Chondrocyte (in vitro differentiated cells): ENCODE data around the gene TMEM192. TPM values are rescaled to one million over a fixed set of nuclear protein-coding genes. Genes with fewer than 3 reads are reported as not detected.

ENCODE experiments used
- DNase-seq: peaks from one replicate; pipeline ENCODE4 v3.0.0; 2021; ENCODE audit warnings: mixed read lengths, low spot score
- H3K27ac Mint-ChIP-seq: one replicate; pipeline ENCODE4 v1.8.0; 2021; ENCODE audit warnings: mild to moderate bottlenecking, moderate library complexity, mixed read lengths; ENCODE audit not compliant: unreplicated experiment
- H3K27me3 Mint-ChIP-seq: 2 replicates; pipeline ENCODE4 v1.8.0; 2021; ENCODE audit warnings: low read depth, mixed read lengths
- H3K36me3 Mint-ChIP-seq: 2 replicates; pipeline ENCODE4 v1.8.0; 2021; ENCODE audit warnings: low read depth, mixed read lengths
- H3K4me1 Mint-ChIP-seq: 2 replicates; pipeline ENCODE4 v1.8.0; 2021; ENCODE audit warnings: low read depth, mild to moderate bottlenecking, mixed read lengths
- H3K4me3 Mint-ChIP-seq: one replicate; pipeline ENCODE4 v1.8.0; 2021; ENCODE audit warnings: mild to moderate bottlenecking, moderate library complexity, mixed read lengths; ENCODE audit not compliant: unreplicated experiment
- H3K9me3 Mint-ChIP-seq: 2 replicates; pipeline ENCODE4 v1.8.0; 2021; ENCODE audit warnings: low read depth, mixed read lengths
- CTCF ChIP-seq: fragments of 200-600 bp; sonication (generic); IDR thresholded peaks from 2 replicates; pipeline ENCODE4 v1.5.0; 2021; ENCODE audit warnings: antibody characterized with exemption, mild to moderate bottlenecking, moderate library complexity
- total RNA-seq: library from RNA; stranded (reverse); gene quantifications from 3 replicates; pipeline ENCODE4 v1.2.1, GENCODE V29; 2021

Gene TMEM192
- total RNA-seq, 1 donor from 2014 or later = 14.0 TPM

DNA sequence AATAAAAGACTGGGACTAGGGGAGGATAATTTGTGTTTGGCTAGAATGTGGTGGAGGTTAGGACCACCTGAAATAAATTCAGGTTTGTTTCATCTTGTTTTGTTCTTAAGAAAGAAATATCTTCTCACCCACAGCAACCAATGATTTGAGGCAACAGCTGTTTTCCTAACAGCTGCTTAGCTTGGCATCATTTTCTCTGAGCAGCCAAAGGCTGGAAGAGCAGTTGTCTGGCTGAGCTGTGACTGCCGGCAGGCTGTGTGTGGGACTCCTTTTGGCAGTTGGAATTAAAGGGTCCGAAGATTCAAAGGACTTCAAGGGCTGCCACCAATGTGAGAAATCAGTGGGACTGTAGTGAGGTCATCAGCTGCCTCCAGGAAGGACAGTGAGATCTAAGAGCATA, 54.0 kb downstream of the TMEM192 start:
- Mint-ChIP-seq H3K27ac (no peak overlapping the region), H3K27me3 (no peaks in the 10 kb centered on the region), H3K4me1 (no peaks in the 10 kb centered on the region), H3K9me3 (no peaks in the 10 kb centered on the region), H3K4me3 (no peak overlapping the region), H3K36me3 (no peaks in the 10 kb centered on the region)
- DNase-seq = no peak
- TF ChIP-seq CTCF = no peak

DNA sequence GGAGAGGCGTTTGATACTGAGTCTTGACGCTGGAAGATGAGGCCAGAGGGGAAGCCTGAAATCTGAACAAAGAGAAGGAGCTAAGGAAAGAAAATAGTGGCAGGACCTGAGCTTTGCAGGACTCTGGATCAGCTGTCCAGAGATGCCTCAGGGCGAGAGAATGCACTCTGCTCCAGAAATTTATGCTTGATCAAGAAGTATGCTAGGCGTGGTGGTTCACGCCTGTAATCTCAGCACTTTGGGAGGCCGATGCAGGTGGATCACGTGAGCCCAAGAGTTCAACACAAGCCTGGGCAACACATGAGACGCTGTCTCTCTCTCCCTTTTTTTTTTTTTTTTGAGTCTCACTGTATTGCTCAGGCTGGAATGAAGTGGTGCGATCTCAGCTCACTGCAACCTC, 57.1 kb downstream of the TMEM192 start:
- no peaks in the 10 kb centered on the region for H3K36me3 Mint-ChIP-seq
- no peak overlapping the region for H3K4me3 Mint-ChIP-seq
- H3K27ac Mint-ChIP-seq = no peak overlapping the region
- H3K9me3 Mint-ChIP-seq = no peaks in the 10 kb centered on the region
- no peak for TF ChIP-seq CTCF
- peaks cover 7% of the 10 kb centered on the region for H3K27me3 Mint-ChIP-seq
- DNase-seq = no peak
- H3K4me1 Mint-ChIP-seq = no peaks in the 10 kb centered on the region

DNA sequence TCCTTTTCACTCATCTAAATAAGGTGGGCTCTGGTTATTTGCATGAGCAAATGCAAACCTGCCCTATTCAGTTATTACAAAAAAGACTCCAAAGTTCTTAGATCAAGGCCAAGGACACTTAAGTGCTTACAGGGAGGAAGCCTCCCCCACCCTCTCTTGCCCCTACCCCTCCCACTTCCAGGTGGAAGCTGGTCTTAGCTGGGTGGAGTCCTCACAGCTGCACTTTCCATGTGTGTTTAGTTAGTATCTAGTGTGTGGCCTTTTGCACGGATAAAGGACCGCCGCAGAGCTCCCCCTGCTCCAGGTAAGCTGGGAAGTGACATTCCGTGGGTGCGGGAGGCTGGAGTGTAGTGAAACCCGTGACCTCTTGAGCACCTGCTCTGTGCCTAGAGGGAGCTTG, 59.0 kb downstream of the TMEM192 start, which contains the start of gene TRIM75:
TSS of gene TRIM75 (plus strand) at position 222 of the 400 bp plus-strand sequence. CDS start 5,282 bp downstream, outside the sequence.
- H3K36me3 Mint-ChIP-seq = no peaks in the 10 kb centered on the region
- no peaks in the 10 kb centered on the region for H3K4me1 Mint-ChIP-seq
- TF ChIP-seq CTCF = no peak
- H3K27ac Mint-ChIP-seq = no peak within 1 kb of the TSS
- no peak for DNase-seq
- H3K27me3 Mint-ChIP-seq = peaks cover 7% of the 10 kb centered on the region
- H3K4me3 Mint-ChIP-seq = no peak within 1 kb of the TSS
- H3K9me3 Mint-ChIP-seq = no peaks in the 10 kb centered on the region

DNA sequence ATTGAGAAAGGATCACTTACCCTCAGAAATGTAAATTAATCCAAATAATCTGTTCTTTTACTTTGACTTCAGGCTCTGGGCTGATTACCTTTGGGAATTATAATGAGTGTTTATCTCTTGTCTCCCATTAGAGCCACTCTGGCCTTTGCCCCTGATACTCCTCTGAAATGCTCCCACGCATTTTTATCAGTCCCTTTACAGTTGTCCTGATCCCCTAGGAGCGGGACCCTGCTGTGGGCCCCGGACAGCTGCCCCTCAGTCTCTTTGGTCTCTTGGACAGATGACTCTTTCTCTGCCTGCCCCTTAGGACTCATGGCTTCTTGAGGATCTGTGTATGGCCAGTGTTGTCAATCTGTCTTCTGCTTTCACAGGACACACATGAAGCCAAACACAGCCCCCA, 60.0 kb downstream of the TMEM192 start:
- H3K36me3 Mint-ChIP-seq = no peaks in the 10 kb centered on the region
- H3K9me3 Mint-ChIP-seq = no peaks in the 10 kb centered on the region
- no peak overlapping the region for H3K27ac Mint-ChIP-seq
- no peaks in the 10 kb centered on the region for H3K4me1 Mint-ChIP-seq
- DNase-seq = no peak
- H3K27me3 Mint-ChIP-seq = peaks cover 7% of the 10 kb centered on the region
- no peak for TF ChIP-seq CTCF
- no peak overlapping the region for H3K4me3 Mint-ChIP-seq

DNA sequence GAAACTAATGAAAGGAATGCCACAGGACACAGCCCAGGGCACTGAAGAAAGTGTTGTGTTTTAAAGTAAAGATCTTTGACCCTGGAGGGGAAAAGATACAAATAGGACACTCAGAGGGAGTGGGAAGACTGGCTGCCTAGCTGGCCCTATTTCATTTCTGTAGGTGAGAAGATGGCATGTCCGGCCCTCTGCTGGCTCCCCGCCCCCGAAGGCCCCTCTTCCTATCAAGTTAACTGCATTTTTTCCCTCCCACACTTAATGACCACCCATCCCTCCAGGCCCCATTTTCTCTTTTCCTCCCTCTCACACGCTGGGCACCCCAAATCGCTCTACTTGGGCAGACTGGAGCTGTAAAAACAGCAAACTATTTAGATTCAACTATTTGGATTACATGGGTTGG, 64.5 kb downstream of the TMEM192 start:
- no peak for TF ChIP-seq CTCF
- DNase-seq = no peak
- Mint-ChIP-seq H3K9me3 (no peaks in the 10 kb centered on the region), H3K4me1 (no peaks in the 10 kb centered on the region), H3K36me3 (no peaks in the 10 kb centered on the region), H3K27me3 (peaks cover 10% of the 10 kb centered on the region), H3K27ac (no peak overlapping the region), H3K4me3 (no peak overlapping the region)
